ENCODE data around the gene MAP7. TPM values are rescaled to one million over a fixed set of nuclear protein-coding genes. Genes with fewer than 3 reads are reported as not detected.

Gene MAP7
- total and polyA plus RNA-seq, 9 of the 15 experiments (the other 6 are each of a cell fraction or from before 2014, with no cell fraction given), result 0.76 to 7.7 (median 3.9) TPM

- Histone ChIP-seq H3K4me2 (ENCODE audit: insufficient read depth, low read length) (peak overlapping the region; percentile 77; the same call in 1 of the 2 replicates), H3K27me3 (ENCODE audit: control insufficient read depth in 2 of 2, insufficient read depth in 2 of 2, low read length in 2 of 2) (peaks cover 7 to 8% of the 10 kb centered on the region in 2 experiments; a peak in 3 of 5 replicates), H3K79me2 (ENCODE audit: control insufficient read depth, insufficient read depth, low read length) (no peaks in the 10 kb centered on the region), H4K20me1 (replicated peaks; ENCODE audit: control insufficient read depth, insufficient read depth, low read length) (0 out of 2 replicates have a peak, but pooled peaks cover 5% of the 10 kb centered on the region), H3K9me3 (replicated peaks; ENCODE audit: control insufficient read depth, insufficient read depth, low read depth, low read length) (no peaks in the 10 kb centered on the region), H3K9ac (ENCODE audit: insufficient read depth in 1 of 2, low read depth in 2 of 2, low read length in 2 of 2) (no peak overlapping the region), H3K9me1 (ENCODE audit: control insufficient read depth, insufficient read depth, low read length) (peaks cover 4% of the 10 kb centered on the region), H3K27ac (ENCODE audit: extremely low read depth, low read depth, low read length) (0 out of 3 replicates have a peak overlapping the region, but pooled peaks have one; percentile 22), H3K4me1 (replicated peaks in 1 of 2; ENCODE audit: control insufficient read depth in 2 of 2, insufficient read depth in 2 of 2, low read length in 2 of 2) (peaks cover 13 to 17% of the 10 kb centered on the region in 2 experiments), H3K36me3 (ENCODE audit: control insufficient read depth, insufficient read depth, low read length) (no peaks in the 10 kb centered on the region), H2AFZ (ENCODE audit: low read depth, low read length) (peak overlapping the region; percentile 93), H3K4me3 (peak overlapping the region; percentile 64)
- ChIA-PET CTCF (ENCODE audit: low intra/inter-chr PET ratio) (interaction anchor here (0.5 to 1.7 kb wide), 5 partner anchors 168 to 916 kb away, joined by 3 to 6 read pairs (median 4); no protein-coding TSS in a partner anchor), POLR2A (interaction anchor here (0.9 to 1.5 kb wide), 5 partner anchors 9 to 241 kb away, joined by 3 to 5 read pairs (median 4); partner anchors contain the start of gene MAP3K5)
- BruUV-seq (replicated peaks), result TSS peak; percentile 74
- 31% methylated on average over 8 of the region's 8 CpGs for WGBS (ENCODE audit: insufficient coverage, low coverage, missing lambda C conversion rate)
- intact Hi-C loops (cut with micrococcal nuclease), result loop anchor here (10.0 kb wide), 1 partner anchor 374 kb away; the partner anchor contains the start of gene SLC35D3
- FAIRE-seq (peak; percentile 61), DNase-seq (ENCODE audit: extremely low read depth in 1 of 4, low spot score in 3 of 4) (peak in 2 of 4 experiments; percentile 17 to 53), ATAC-seq (0 out of 3 replicates have a peak, but pooled peaks have one; percentile 10)
- in situ Hi-C loops (cut with MboI), result no loop called here
- TF ChIP-seq OTX1 (CRISPR knock-in tag; IDR thresholded peaks at IDR 0.05) (no peak), RHOXF2B (CRISPR knock-in tag; conservative IDR thresholded peaks at IDR 0.05) (no peak), ELK3 (CRISPR knock-in tag; IDR thresholded peaks at IDR 0.05) (no peak), NFATC3 (IDR thresholded peaks at IDR 0.05) (no peak), HDAC2 (IDR thresholded peaks at IDR 0.05) (no peak), PYGO2 (tag; IDR thresholded peaks at IDR 0.05) (no peak), CC2D1A (IDR thresholded peaks at IDR 0.05) (no peak), ZBTB11 (CRISPR knock-in tag; IDR thresholded peaks at IDR 0.05) (no peak), GATAD2A (IDR thresholded peaks at IDR 0.05) (no peak), HMBOX1 (IDR thresholded peaks at IDR 0.05) (peak; percentile 78), IRF1 (CRISPR knock-in tag; IDR thresholded peaks at IDR 0.05; ENCODE audit: borderline replicate concordance) (no peak), HMG20B (CRISPR knock-in tag; IDR thresholded peaks at IDR 0.05) (0 out of 2 replicates have a peak, but pooled peaks have one; percentile 26), TEAD2 (tag; IDR thresholded peaks at IDR 0.05) (no peak), HDGF (IDR thresholded peaks at IDR 0.05) (no peak), CEBPG (CRISPR knock-in tag; IDR thresholded peaks at IDR 0.05) (no peak), CEBPG (tag; conservative IDR thresholded peaks at IDR 0.05 in 1 of 2, IDR thresholded peaks at IDR 0.05 in 1 of 2) (no peak), SMAD3 (CRISPR knock-in tag; conservative IDR thresholded peaks at IDR 0.05) (no peak), ELF2 (CRISPR knock-in tag; IDR thresholded peaks at IDR 0.05) (0 out of 2 replicates have a peak, but pooled peaks have one; percentile 12)
Measured at GRCh38 chr6:136551103-136551502, 881 bp upstream of the MAP7 start.
